SK-N-SH (cell line): ENCODE measurements around the gene METTL21C. TPM values are rescaled to one million over a fixed set of nuclear protein-coding genes. Genes with fewer than 3 reads are reported as not detected.

ENCODE experiments used
- CTCF ChIA-PET: fragments of 300-600, 350-600 bp; formaldehyde crosslinking; extraction: SDS; loops from one replicate; lab custom pipeline; 2021; lab: Yijun Ruan, JAX
- POLR2A ChIA-PET: fragments of 350-600 bp; sonication (Branson Sonifier 250); formaldehyde crosslinking; extraction: SDS; loops from one replicate; lab custom pipeline; 2020; ENCODE audit warnings: antibody characterized with exemption, inconsistent platforms; lab: Yijun Ruan, JAX
- DNase-seq: peaks from one replicate; pipeline ENCODE4 v3.0.0; 2012
- H2AFZ ChIP-seq: fragments of 200-600 bp; sonication (generic); 2 replicates; pipeline ENCODE4 v1.8.1; 2016; ENCODE audit warnings: antibody characterized with exemption, mild to moderate bottlenecking, low read depth
- H3F3A ChIP-seq: fragments of 200-600 bp; sonication (generic); replicated peaks from 2 replicates; pipeline ENCODE3; 2016; ENCODE audit warnings: antibody characterized with exemption, mild to moderate bottlenecking; ENCODE audit not compliant: insufficient read depth
- H3K27ac ChIP-seq, 2 experiments: fragments of 200-500 bp in 1 of 2; fragments of 200-600 bp in 1 of 2; sonication (Bioruptor generic) in 1 of 2; sonication (generic), shearing (Covaris generic) in 1 of 2; 2 replicates each; pipeline versions ENCODE4 v1.5.1 to v1.6.1; 2014 to 2016; ENCODE audit warnings: low read depth in 2 of 2, inconsistent platforms in 1 of 2, low read length in 1 of 2, mild to moderate bottlenecking in 1 of 2, mixed read lengths in 1 of 2
- H3K27me3 ChIP-seq: fragments of 200-600 bp; sonication (generic), shearing (Covaris generic); 2 replicates; pipeline ENCODE4 v1.6.1; 2016; ENCODE audit warnings: mixed run types; ENCODE audit not compliant: insufficient read depth
- H3K36me3 ChIP-seq, 2 experiments: fragments of 200-500 bp in 1 of 2; fragments of 200-600 bp in 1 of 2; sonication (Bioruptor generic) in 1 of 2; sonication (generic) in 1 of 2; replicated peaks in 1 of 2; 2 replicates each; pipeline versions ENCODE3 to v1.5.1; 2014 to 2016; ENCODE audit warnings: low read length in 1 of 2, mild to moderate bottlenecking in 1 of 2; ENCODE audit not compliant: insufficient read depth in 2 of 2, control insufficient read depth in 1 of 2
- H3K4me1 ChIP-seq, 2 experiments: fragments of 200-500 bp in 1 of 2; fragments of 200-600 bp in 1 of 2; sonication (Bioruptor generic) in 1 of 2; sonication (generic), shearing (Covaris generic) in 1 of 2; 2 replicates each; pipeline versions ENCODE4 v1.5.1 to v1.6.1; 2014 to 2016; ENCODE audit warnings: low read depth in 1 of 2, low read length in 1 of 2, mixed run types in 1 of 2; ENCODE audit not compliant: insufficient read depth in 2 of 2, control insufficient read depth in 1 of 2
- H3K4me2 ChIP-seq: fragments of 200-600 bp; sonication (generic), shearing (Covaris generic); 2 replicates; pipeline ENCODE4 v1.6.1; 2017; ENCODE audit warnings: mixed run types
- H3K4me3 ChIP-seq, 2 experiments: fragments of 200-500 bp in 1 of 2; fragments of 200-600 bp in 1 of 2; sonication (Bioruptor generic) in 1 of 2; sonication (generic), shearing (Covaris generic) in 1 of 2; 2 replicates each; pipeline versions ENCODE4 v1.5.1 to v1.8.1; 2014 to 2016; ENCODE audit warnings: low read depth in 2 of 2, inconsistent platforms in 1 of 2, low read length in 1 of 2, mild to moderate bottlenecking in 1 of 2, mixed read lengths in 1 of 2, moderate library complexity in 1 of 2
- H3K79me2 ChIP-seq: fragments of 200-600 bp; sonication (generic); 2 replicates; pipeline ENCODE4 v1.8.1; 2017; ENCODE audit warnings: mild to moderate bottlenecking; ENCODE audit not compliant: insufficient read depth
- H3K9ac ChIP-seq: fragments of 200-600 bp; sonication (generic); 2 replicates; pipeline ENCODE4 v1.6.1; 2017; ENCODE audit warnings: mixed run types
- H3K9me2 ChIP-seq: fragments of 200-600 bp; sonication (generic); 2 replicates; pipeline ENCODE4 v1.6.1; 2017; ENCODE audit warnings: mixed run types
- H3K9me3 ChIP-seq: fragments of 200-600 bp; sonication (generic); 2 replicates; pipeline ENCODE4 v1.6.1; 2017; ENCODE audit warnings: mixed run types, mild to moderate bottlenecking, moderate library complexity
- H4K20me1 ChIP-seq: fragments of 200-600 bp; sonication (generic); 2 replicates; pipeline ENCODE4 v1.6.1; 2017; ENCODE audit warnings: mild to moderate bottlenecking, mixed run types; ENCODE audit not compliant: insufficient read depth
- EP300 ChIP-seq, 2 experiments: IDR thresholded peaks; 2 replicates each; pipeline versions ENCODE4 v1.4.0 to v1.6.1; 2012; ENCODE audit warnings: borderline replicate concordance in 1 of 2, low read depth in 1 of 2, low read length in 1 of 2
- FOSL2 ChIP-seq: IDR thresholded peaks from 2 replicates; pipeline ENCODE4 v1.4.0; 2012; ENCODE audit warnings: low read depth, mild to moderate bottlenecking, moderate library complexity, borderline replicate concordance
- FOXM1 ChIP-seq: IDR thresholded peaks from 2 replicates; pipeline ENCODE4 v1.4.0; 2012; ENCODE audit warnings: low read depth, mild to moderate bottlenecking
- GABPA ChIP-seq: IDR thresholded peaks from 2 replicates; pipeline ENCODE4 v1.4.0; 2012; ENCODE audit warnings: low read depth, mild to moderate bottlenecking
- GATA2 ChIP-seq: sonication (generic); formaldehyde crosslinking; IDR thresholded peaks from 2 replicates; pipeline ENCODE4 v1.5.0; 2020; ENCODE audit warnings: mild to moderate bottlenecking, missing genetic modification reagents
- JUND ChIP-seq: IDR thresholded peaks from 2 replicates; pipeline ENCODE4 v1.4.0; 2012
- MXI1 ChIP-seq: IDR thresholded peaks from 2 replicates; pipeline ENCODE4 v1.6.1; 2012; ENCODE audit warnings: mild to moderate bottlenecking, low read depth, low read length, improper control_type of control experiment
- NFIC ChIP-seq: IDR thresholded peaks from 2 replicates; pipeline ENCODE4 v1.4.0; 2012; ENCODE audit warnings: borderline replicate concordance
- NRF1 ChIP-seq: IDR thresholded peaks from 2 replicates; pipeline ENCODE4 v1.6.1; 2012; ENCODE audit warnings: low read depth, mild to moderate bottlenecking, low read length
- POLR2AphosphoS5 ChIP-seq: IDR thresholded peaks from 2 replicates; pipeline ENCODE4 v1.6.1; 2012; ENCODE audit warnings: low read depth, low read length
- RAD21 ChIP-seq: IDR thresholded peaks from 2 replicates; pipeline ENCODE4 v1.6.1; 2012; ENCODE audit warnings: mild to moderate bottlenecking, low read length
- REST ChIP-seq: IDR thresholded peaks from 2 replicates; pipeline ENCODE4 v1.6.1; 2012; ENCODE audit warnings: mild to moderate bottlenecking, low read depth, low read length, moderate library complexity
- RFX5 ChIP-seq: IDR thresholded peaks from 2 replicates; pipeline ENCODE4 v1.6.1; 2012; ENCODE audit warnings: mild to moderate bottlenecking, improper control_type of control experiment, low read length
- SMC3 ChIP-seq: IDR thresholded peaks from 2 replicates; pipeline ENCODE4 v1.6.1; 2012; ENCODE audit warnings: low read depth, low read length, improper control_type of control experiment
- USF2 ChIP-seq: fragments of 150-350 bp; IDR thresholded peaks from 2 replicates; pipeline ENCODE4 v1.6.1; 2017; ENCODE audit warnings: antibody characterized with exemption, low read length, low read depth, borderline replicate concordance
- WGBS: methylation state at CpG from one replicate; pipeline ENCODE4 v1.1.6; 2017; ENCODE audit warnings: low lambda C conversion rate; 5-methylcytosine and 5-hydroxymethylcytosine counted together
- polyA plus RNA-seq, 3 experiments: library from polyadenylated mRNA; depleted of rRNA; stranded (reverse); fragments of >200 nt; gene quantifications; 2 replicates each; pipeline ENCODE4 v1.2.3, GENCODE V29; 2012
- TF ChIP-seq, protein P1 (sequence below): fragments of 150-350 bp; IDR thresholded peaks from 2 replicates; pipeline ENCODE4 v1.6.1; 2016; ENCODE audit warnings: mild to moderate bottlenecking, low read depth, low read length
- TF ChIP-seq, protein P2 (sequence below): IDR thresholded peaks from 2 replicates; pipeline ENCODE4; 2012
- TF ChIP-seq, protein P3 (sequence below): IDR thresholded peaks from 2 replicates; pipeline ENCODE4 v1.4.0; 2012; ENCODE audit warnings: low read depth, borderline replicate concordance

The METTL21C gene
- polyA plus RNA-seq, 1 of the 3 experiments (the other 2 are of a cell fraction): not detected

GRCh38 chr13:102702965-102703725 lies 8.3 kb upstream of the METTL21C start:
- Histone ChIP-seq H3K27me3 (no peaks in the 10 kb centered on the region), H3K27ac (no peak overlapping the region), H3K9me3 (peaks cover 3% of the 10 kb centered on the region; the same call in 1 of the 2 replicates), H3K9me2 (no peaks in the 10 kb centered on the region), H3K4me1 (peaks cover 17 to 20% of the 10 kb centered on the region in 2 experiments), H3K4me3 (no peak overlapping the region), H3F3A (peaks cover 14% of the 10 kb centered on the region), H3K36me3 (no peaks in the 10 kb centered on the region), H4K20me1 (no peaks in the 10 kb centered on the region), H3K4me2 (peak overlapping the region; percentile 50; the same call in 1 of the 2 replicates), H3K9ac (no peak overlapping the region), H3K79me2 (no peaks in the 10 kb centered on the region), H2AFZ (no peak overlapping the region)
- DNase-seq: no peak
- TF ChIP-seq RAD21: no peak
- TF ChIP-seq REST: no peak
- no peak for TF ChIP-seq FOSL2
- no peak for TF ChIP-seq NRF1
- no peak for TF ChIP-seq RFX5
- TF ChIP-seq NFIC: no peak
- TF ChIP-seq, protein P1, sequence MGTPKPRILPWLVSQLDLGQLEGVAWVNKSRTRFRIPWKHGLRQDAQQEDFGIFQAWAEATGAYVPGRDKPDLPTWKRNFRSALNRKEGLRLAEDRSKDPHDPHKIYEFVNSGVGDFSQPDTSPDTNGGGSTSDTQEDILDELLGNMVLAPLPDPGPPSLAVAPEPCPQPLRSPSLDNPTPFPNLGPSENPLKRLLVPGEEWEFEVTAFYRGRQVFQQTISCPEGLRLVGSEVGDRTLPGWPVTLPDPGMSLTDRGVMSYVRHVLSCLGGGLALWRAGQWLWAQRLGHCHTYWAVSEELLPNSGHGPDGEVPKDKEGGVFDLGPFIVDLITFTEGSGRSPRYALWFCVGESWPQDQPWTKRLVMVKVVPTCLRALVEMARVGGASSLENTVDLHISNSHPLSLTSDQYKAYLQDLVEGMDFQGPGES: no peak
- no peak for TF ChIP-seq POLR2AphosphoS5
- no peak for TF ChIP-seq EP300 (IDR thresholded peaks at IDR 0.05; ENCODE audit: borderline replicate concordance in 1 of 2, low read depth in 1 of 2, low read length in 1 of 2)
- TF ChIP-seq GABPA: no peak
- no peak for TF ChIP-seq JUND
- no peak for TF ChIP-seq USF2
- no peak for TF ChIP-seq SMC3
- TF ChIP-seq, protein P2, sequence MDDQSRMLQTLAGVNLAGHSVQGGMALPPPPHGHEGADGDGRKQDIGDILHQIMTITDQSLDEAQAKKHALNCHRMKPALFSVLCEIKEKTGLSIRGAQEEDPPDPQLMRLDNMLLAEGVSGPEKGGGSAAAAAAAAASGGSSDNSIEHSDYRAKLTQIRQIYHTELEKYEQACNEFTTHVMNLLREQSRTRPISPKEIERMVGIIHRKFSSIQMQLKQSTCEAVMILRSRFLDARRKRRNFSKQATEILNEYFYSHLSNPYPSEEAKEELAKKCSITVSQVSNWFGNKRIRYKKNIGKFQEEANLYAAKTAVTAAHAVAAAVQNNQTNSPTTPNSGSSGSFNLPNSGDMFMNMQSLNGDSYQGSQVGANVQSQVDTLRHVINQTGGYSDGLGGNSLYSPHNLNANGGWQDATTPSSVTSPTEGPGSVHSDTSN: no peak
- TF ChIP-seq FOXM1: no peak
- no peak for TF ChIP-seq MXI1
- TF ChIP-seq, protein P3, sequence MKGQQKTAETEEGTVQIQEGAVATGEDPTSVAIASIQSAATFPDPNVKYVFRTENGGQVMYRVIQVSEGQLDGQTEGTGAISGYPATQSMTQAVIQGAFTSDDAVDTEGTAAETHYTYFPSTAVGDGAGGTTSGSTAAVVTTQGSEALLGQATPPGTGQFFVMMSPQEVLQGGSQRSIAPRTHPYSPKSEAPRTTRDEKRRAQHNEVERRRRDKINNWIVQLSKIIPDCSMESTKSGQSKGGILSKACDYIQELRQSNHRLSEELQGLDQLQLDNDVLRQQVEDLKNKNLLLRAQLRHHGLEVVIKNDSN: no peak
- no peak for TF ChIP-seq GATA2 (CRISPR knock-in tag)
- CTCF ChIA-PET: interaction anchor here (2.4 kb wide), 1 partner anchor 22 kb away, joined by 7 read pairs; no protein-coding TSS in a partner anchor
- WGBS: 86% methylated on average over 8 of the region's 8 CpGs
- POLR2A ChIA-PET: no interaction called here
